Measurements from ENCODE around the gene LRIG1. TPM values are rescaled to one million over a fixed set of nuclear protein-coding genes. Genes with fewer than 3 reads are reported as not detected.

The LRIG1 gene
- total RNA-seq, 1 donor from 2014 or later: 8.2 TPM

DNA sequence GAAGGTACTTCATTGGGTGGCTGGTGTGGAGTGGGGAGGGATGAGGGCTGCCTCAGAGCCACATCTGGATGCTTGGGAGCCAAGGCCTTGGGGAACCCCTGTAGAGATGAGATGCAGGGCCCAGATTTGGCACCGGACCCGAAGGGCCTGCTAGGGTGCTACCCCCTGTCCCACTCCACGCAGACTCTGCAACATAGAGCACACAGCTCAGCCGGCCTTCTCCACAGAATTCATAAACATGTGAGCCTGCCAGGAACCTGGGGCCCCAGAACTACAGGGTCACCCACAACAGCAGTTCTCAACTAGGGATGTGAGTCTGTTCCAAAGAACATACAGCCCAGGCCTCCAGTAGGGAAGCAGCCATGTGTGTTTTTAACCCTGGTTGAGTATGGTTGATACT, 62.8 kb downstream of the LRIG1 start:
- no peak overlapping the region for H3K4me3 ChIP-seq (ENCODE audit: low read depth, low read length)
- TF ChIP-seq, protein P1, sequence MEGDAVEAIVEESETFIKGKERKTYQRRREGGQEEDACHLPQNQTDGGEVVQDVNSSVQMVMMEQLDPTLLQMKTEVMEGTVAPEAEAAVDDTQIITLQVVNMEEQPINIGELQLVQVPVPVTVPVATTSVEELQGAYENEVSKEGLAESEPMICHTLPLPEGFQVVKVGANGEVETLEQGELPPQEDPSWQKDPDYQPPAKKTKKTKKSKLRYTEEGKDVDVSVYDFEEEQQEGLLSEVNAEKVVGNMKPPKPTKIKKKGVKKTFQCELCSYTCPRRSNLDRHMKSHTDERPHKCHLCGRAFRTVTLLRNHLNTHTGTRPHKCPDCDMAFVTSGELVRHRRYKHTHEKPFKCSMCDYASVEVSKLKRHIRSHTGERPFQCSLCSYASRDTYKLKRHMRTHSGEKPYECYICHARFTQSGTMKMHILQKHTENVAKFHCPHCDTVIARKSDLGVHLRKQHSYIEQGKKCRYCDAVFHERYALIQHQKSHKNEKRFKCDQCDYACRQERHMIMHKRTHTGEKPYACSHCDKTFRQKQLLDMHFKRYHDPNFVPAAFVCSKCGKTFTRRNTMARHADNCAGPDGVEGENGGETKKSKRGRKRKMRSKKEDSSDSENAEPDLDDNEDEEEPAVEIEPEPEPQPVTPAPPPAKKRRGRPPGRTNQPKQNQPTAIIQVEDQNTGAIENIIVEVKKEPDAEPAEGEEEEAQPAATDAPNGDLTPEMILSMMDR (IDR thresholded peaks at IDR 0.05; ENCODE audit: insufficient read depth, low read length, poor library complexity, severe bottlenecking): no peak
- no peak for DNase-seq (ENCODE audit: low read depth)
- no peaks in the 10 kb centered on the region for H3K36me3 ChIP-seq (ENCODE audit: control insufficient read depth, insufficient read depth, low read length)
- H3K27me3 ChIP-seq (ENCODE audit: control insufficient read depth, insufficient read depth, low read length): no peaks in the 10 kb centered on the region

DNA sequence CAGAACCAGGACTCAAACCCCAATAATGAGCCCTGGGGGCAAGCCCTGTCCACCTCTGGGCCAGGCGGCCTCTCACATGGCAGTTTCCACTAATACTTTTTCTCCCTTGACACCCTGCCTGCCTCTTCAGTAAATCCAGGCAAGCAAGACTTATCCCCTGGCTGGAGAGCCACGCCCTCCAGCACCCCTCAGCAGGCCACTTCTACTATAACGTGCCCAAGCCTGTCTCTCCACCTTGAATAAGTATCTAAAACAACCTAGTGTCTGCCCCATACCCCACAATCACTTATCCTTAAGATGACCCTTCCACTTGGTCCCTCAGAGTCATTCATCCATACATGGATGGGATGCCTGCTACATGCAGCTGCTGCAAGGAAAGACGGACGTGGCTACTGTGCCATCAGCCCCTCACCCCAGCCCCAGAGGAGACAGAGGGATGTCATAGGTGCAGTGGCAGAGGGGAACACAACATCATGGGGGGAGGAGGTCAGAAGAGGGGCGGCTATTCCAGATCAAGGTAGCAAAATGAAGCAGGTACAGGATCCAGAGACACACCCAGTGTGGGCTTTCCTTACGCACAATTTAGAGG, 63.4 kb downstream of the LRIG1 start:
- Histone ChIP-seq H3K36me3 (ENCODE audit: control insufficient read depth, insufficient read depth, low read length) (no peaks in the 10 kb centered on the region), H3K4me3 (ENCODE audit: low read depth, low read length) (no peak overlapping the region), H3K27me3 (ENCODE audit: control insufficient read depth, insufficient read depth, low read length) (no peaks in the 10 kb centered on the region)
- DNase-seq (ENCODE audit: low read depth): no peak
- TF ChIP-seq, protein P1 (IDR thresholded peaks at IDR 0.05; ENCODE audit: insufficient read depth, low read length, poor library complexity, severe bottlenecking): no peak

GRCh38 chr3:66435989-66436388, 64.8 kb downstream of the LRIG1 start:
- TF ChIP-seq, protein P1 (IDR thresholded peaks at IDR 0.05; ENCODE audit: insufficient read depth, low read length, poor library complexity, severe bottlenecking): no peak
- Histone ChIP-seq H3K36me3 (ENCODE audit: control insufficient read depth, insufficient read depth, low read length) (no peaks in the 10 kb centered on the region), H3K27me3 (ENCODE audit: control insufficient read depth, insufficient read depth, low read length) (no peaks in the 10 kb centered on the region), H3K4me3 (ENCODE audit: low read depth, low read length) (no peak overlapping the region)
- DNase-seq (ENCODE audit: low read depth): no peak

GRCh38 chr3:66434726-66435125, 66.1 kb downstream of the LRIG1 start:
- no peaks in the 10 kb centered on the region for H3K36me3 ChIP-seq (ENCODE audit: control insufficient read depth, insufficient read depth, low read length)
- TF ChIP-seq, protein P1 (IDR thresholded peaks at IDR 0.05; ENCODE audit: insufficient read depth, low read length, poor library complexity, severe bottlenecking): no peak
- no peaks in the 10 kb centered on the region for H3K27me3 ChIP-seq (ENCODE audit: control insufficient read depth, insufficient read depth, low read length)
- no peak for DNase-seq (ENCODE audit: low read depth)
- H3K4me3 ChIP-seq (ENCODE audit: low read depth, low read length): no peak overlapping the region

DNA sequence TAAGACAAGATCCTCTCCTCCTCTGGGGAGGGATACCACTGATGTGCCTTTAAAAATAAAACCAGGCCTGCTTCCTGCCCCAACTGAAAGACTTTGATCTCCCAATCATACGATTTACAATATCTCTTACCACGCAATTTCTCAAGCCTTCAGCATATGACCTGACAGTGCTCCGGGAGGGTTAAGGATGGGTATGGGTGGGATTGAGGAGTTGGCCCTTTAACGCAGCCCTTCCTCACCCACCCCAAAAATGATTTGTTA, 67.4 kb downstream of the LRIG1 start:
- TF ChIP-seq, protein P1 (IDR thresholded peaks at IDR 0.05; ENCODE audit: insufficient read depth, low read length, poor library complexity, severe bottlenecking): no peak
- no peaks in the 10 kb centered on the region for H3K36me3 ChIP-seq (ENCODE audit: control insufficient read depth, insufficient read depth, low read length)
- no peak overlapping the region for H3K4me3 ChIP-seq (ENCODE audit: low read depth, low read length)
- no peak for DNase-seq (ENCODE audit: low read depth)
- no peaks in the 10 kb centered on the region for H3K27me3 ChIP-seq (ENCODE audit: control insufficient read depth, insufficient read depth, low read length)

- H3K36me3 ChIP-seq (ENCODE audit: control insufficient read depth, insufficient read depth, low read length): no peaks in the 10 kb centered on the region
- no peaks in the 10 kb centered on the region for H3K27me3 ChIP-seq (ENCODE audit: control insufficient read depth, insufficient read depth, low read length)
- TF ChIP-seq, protein P1 (IDR thresholded peaks at IDR 0.05; ENCODE audit: insufficient read depth, low read length, poor library complexity, severe bottlenecking): no peak
- H3K4me3 ChIP-seq (ENCODE audit: low read depth, low read length): no peak overlapping the region
- DNase-seq (ENCODE audit: low read depth): no peak
Observed at GRCh38 chr3:66432767-66433521, 67.9 kb downstream of the LRIG1 start.
